Vagina (tissue), 2 donors: Measurements from ENCODE around the gene MYL11. TPM values are rescaled to one million over a fixed set of nuclear protein-coding genes. Genes with fewer than 3 reads are reported as not detected.

Source experiments
- DNase-seq, 2 donors: peaks; one replicate each; pipeline ENCODE4 v3.0.0-alpha.2; 2017; ENCODE audit errors: extremely low spot score in 2 of 2
- H3K27ac ChIP-seq: fragments of 200-600 bp; sonication (generic); one replicate; pipeline ENCODE4 v1.5.1; 2019
- H3K27me3 ChIP-seq: fragments of 200-600 bp; sonication (generic); one replicate; pipeline ENCODE4 v1.5.1; 2019
- H3K36me3 ChIP-seq, 2 donors: fragments of 200-600 bp; sonication (generic); one replicate each; pipeline ENCODE4 v1.5.1; 2017 to 2019
- H3K4me1 ChIP-seq: fragments of 200-600 bp; sonication (generic); one replicate; pipeline ENCODE4 v1.5.1; 2019
- H3K4me3 ChIP-seq, 2 donors: fragments of 200-600 bp; sonication (generic); 1 replicate in 1 of 2; 2 replicates in 1 of 2; pipeline ENCODE4 v1.5.1; 2016 to 2019
- H3K9me3 ChIP-seq: fragments of 200-600 bp; sonication (generic); one replicate; pipeline ENCODE4 v1.5.1; 2019
- CTCF ChIP-seq, 3 experiments: fragments of 450-650 bp in 2 of 3; fragments of 200-600 bp in 1 of 3; sonication (generic) in 1 of 3; IDR thresholded peaks; one replicate each; pipeline ENCODE4 v1.5.1; 2017 to 2019; ENCODE audit warnings: antibody characterized with exemption in 3 of 3, mild to moderate bottlenecking in 2 of 3, moderate library complexity in 2 of 3
- POLR2A ChIP-seq, 2 donors: fragments of 450-650 bp; IDR thresholded peaks; one replicate each; pipeline ENCODE4 v1.6.1; 2017; ENCODE audit warnings: antibody characterized with exemption in 2 of 2, mild to moderate bottlenecking in 2 of 2, moderate library complexity in 2 of 2
- POLR2AphosphoS5 ChIP-seq, 2 donors: sonication (generic); formaldehyde crosslinking; IDR thresholded peaks; one replicate each; pipeline ENCODE4 v1.9.0; 2017; ENCODE audit warnings: antibody characterized with exemption in 2 of 2, mild to moderate bottlenecking in 2 of 2, low read depth in 1 of 2; ENCODE audit not compliant: insufficient read depth in 1 of 2
- intact Hi-C: fragments of 100-400 bp; cut with DNase I; formaldehyde crosslinking; loops from one replicate; pipeline ENCODE4 v1.15.1; 2023
- total RNA-seq: library from RNA; depleted of rRNA; stranded (reverse); fragments of >200 nt; gene quantifications from one replicate; pipeline ENCODE4 v1.2.3, GENCODE V29; 2016

MYL11 gene
- total RNA-seq, 1 donor from 2014 or later = not detected

- Histone ChIP-seq H3K27me3 (no peaks in the 10 kb centered on the region), H3K27ac (no peak overlapping the region), H3K4me3 (no peak overlapping the region), H3K36me3 (no peaks in the 10 kb centered on the region), H3K4me1 (peaks cover 53% of the 10 kb centered on the region), H3K9me3 (no peaks in the 10 kb centered on the region)
- intact Hi-C loops = no loop called here
- no peak for DNase-seq
- TF ChIP-seq POLR2AphosphoS5 (IDR thresholded peaks at IDR 0.05; ENCODE audit: insufficient read depth in 1 of 2, low read depth in 1 of 2) (no peak), CTCF (IDR thresholded peaks at IDR 0.05) (no peak), POLR2A (IDR thresholded peaks at IDR 0.05) (no peak)
Measured at GRCh38 chr16:30397776-30398660, 23.4 kb downstream of the MYL11 start.

GRCh38 chr16:30398661-30399434 lies 24.2 kb downstream of the MYL11 start:
- intact Hi-C loops = no loop called here
- peaks cover 53% of the 10 kb centered on the region for H3K4me1 ChIP-seq

GRCh38 chr16:30399435-30400186 lies 25.0 kb downstream of the MYL11 start:
- TF ChIP-seq POLR2AphosphoS5 (IDR thresholded peaks at IDR 0.05; ENCODE audit: insufficient read depth in 1 of 2, low read depth in 1 of 2) = no peak
- intact Hi-C loops = loop anchor here (10.0 kb wide), 1 partner anchor 335 kb away; the partner anchor contains the start of gene ALDOA
- Histone ChIP-seq H3K36me3 (no peaks in the 10 kb centered on the region), H3K4me1 (peaks cover 48% of the 10 kb centered on the region), H3K27me3 (no peaks in the 10 kb centered on the region), H3K27ac (peak overlapping the region; percentile 88), H3K4me3 (peak overlapping the region; percentile 61 to 71), H3K9me3 (no peaks in the 10 kb centered on the region)
- DNase-seq = no peak

More at GRCh38 chr16:30398661-30399434, 24.2 kb downstream of the MYL11 start:
- H3K9me3 ChIP-seq = no peaks in the 10 kb centered on the region
- TF ChIP-seq POLR2AphosphoS5 (IDR thresholded peaks at IDR 0.05; ENCODE audit: insufficient read depth in 1 of 2, low read depth in 1 of 2) (no peak), CTCF (IDR thresholded peaks at IDR 0.05) (no peak), POLR2A (IDR thresholded peaks at IDR 0.05) (no peak)
- no peak overlapping the region for H3K4me3 ChIP-seq
- no peaks in the 10 kb centered on the region for H3K36me3 ChIP-seq
- H3K27ac ChIP-seq = peak overlapping the region; percentile 88
- no peaks in the 10 kb centered on the region for H3K27me3 ChIP-seq
- DNase-seq = no peak

- H3K4me1 ChIP-seq = peaks cover 36% of the 10 kb centered on the region
- H3K27ac ChIP-seq = no peak overlapping the region
- TF ChIP-seq POLR2AphosphoS5 (IDR thresholded peaks at IDR 0.05; ENCODE audit: insufficient read depth in 1 of 2, low read depth in 1 of 2) (no peak), POLR2A (IDR thresholded peaks at IDR 0.05) (no peak), CTCF (IDR thresholded peaks at IDR 0.05) (no peak)
- intact Hi-C loops = loop anchor here (10.0 kb wide), 1 partner anchor 337 kb away; the partner anchor contains the start of gene ALDOA
- no peaks in the 10 kb centered on the region for H3K27me3 ChIP-seq
- no peaks in the 10 kb centered on the region for H3K36me3 ChIP-seq
- no peaks in the 10 kb centered on the region for H3K9me3 ChIP-seq
- H3K4me3 ChIP-seq = no peak overlapping the region
- DNase-seq = no peak
Measured at GRCh38 chr16:30401768-30402425, 27.3 kb downstream of the MYL11 start.
